ENCODE measurements around the gene MYH15.
A peak's percentile ranks its signal among the peaks of the same experiment; 100 is the strongest.

Gene MYH15

GRCh38 chr3:108479224-108479623 lies 31.2 kb downstream of the MYH15 start:
- no peak for TF ChIP-seq CTCF (IDR thresholded peaks at IDR 0.05; ENCODE audit: low read depth, low read length, missing control alignments)
- no peak for DNase-seq (ENCODE audit: low read depth)
- H3K4me3 ChIP-seq (ENCODE audit: low read depth, low read length), result no peak overlapping the region

DNA sequence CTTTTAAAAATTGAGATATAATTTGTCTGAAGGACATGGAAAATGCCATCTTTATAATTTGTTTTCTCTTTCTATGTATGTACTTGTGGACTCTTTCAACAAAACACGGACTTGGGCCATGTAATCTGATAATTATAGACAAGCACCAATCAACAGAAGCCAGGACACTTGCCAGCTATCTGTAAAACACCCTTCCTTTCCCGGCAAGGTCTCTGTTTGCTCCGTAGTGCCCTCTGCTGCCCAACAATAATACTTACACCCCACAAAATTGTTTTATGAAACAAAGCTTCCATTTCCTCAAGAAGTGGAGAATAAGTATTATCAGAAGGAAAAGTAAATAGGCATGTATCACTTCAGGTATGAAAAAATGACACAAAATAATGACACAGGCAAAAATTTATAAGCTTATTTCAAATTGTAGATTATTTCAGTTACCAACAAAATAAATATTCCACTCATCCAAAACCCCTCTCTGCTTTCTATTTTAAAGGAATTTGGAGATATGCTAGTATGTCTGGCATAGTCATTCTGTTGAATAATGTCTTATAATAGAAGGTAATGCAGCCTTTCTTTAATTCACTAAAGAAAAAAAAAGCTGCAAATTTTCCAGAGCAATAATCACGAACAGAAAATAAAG lies 32.8 kb downstream of the MYH15 start:
- no peak overlapping the region for H3K4me3 ChIP-seq (ENCODE audit: low read depth, low read length)
- peak; percentile 67 for TF ChIP-seq CTCF (IDR thresholded peaks at IDR 0.05; ENCODE audit: low read depth, low read length, missing control alignments)
- peak; percentile 40 for DNase-seq (ENCODE audit: low read depth)

GRCh38 chr3:108475220-108475782 lies 35.1 kb downstream of the MYH15 start:
- DNase-seq (ENCODE audit: low read depth), result no peak
- no peak overlapping the region for H3K4me3 ChIP-seq (ENCODE audit: low read depth, low read length)
- TF ChIP-seq CTCF (IDR thresholded peaks at IDR 0.05; ENCODE audit: low read depth, low read length, missing control alignments), result no peak

DNA sequence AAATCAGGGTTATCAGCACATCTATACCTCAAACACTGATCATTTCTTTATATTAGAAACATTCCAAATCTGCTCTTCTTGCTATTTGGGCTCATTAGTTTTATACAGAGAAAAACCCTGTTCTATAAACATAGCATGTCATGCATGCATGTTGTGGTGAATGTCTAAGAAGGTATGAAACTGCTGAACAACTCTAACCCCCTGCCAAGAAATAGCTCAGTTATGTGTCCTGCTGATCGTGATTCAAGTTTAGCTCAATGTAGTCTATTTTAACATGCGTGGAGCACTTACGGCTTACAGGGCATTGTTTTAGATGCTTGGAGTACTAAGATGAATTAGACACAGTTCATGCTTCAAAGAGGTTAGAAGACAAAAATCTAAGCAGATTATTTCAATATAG lies 35.8 kb downstream of the MYH15 start:
- H3K4me3 ChIP-seq (ENCODE audit: low read depth, low read length), result no peak overlapping the region

GRCh38 chr3:108473711-108474110 lies 36.7 kb downstream of the MYH15 start:
- DNase-seq (ENCODE audit: low read depth), result no peak
- TF ChIP-seq CTCF (IDR thresholded peaks at IDR 0.05; ENCODE audit: low read depth, low read length, missing control alignments), result no peak
- no peak overlapping the region for H3K4me3 ChIP-seq (ENCODE audit: low read depth, low read length)

More for the DNA sequence above, 35.8 kb downstream of the MYH15 start:
- no peak for TF ChIP-seq CTCF (IDR thresholded peaks at IDR 0.05; ENCODE audit: low read depth, low read length, missing control alignments)
- no peak for DNase-seq (ENCODE audit: low read depth)

DNA sequence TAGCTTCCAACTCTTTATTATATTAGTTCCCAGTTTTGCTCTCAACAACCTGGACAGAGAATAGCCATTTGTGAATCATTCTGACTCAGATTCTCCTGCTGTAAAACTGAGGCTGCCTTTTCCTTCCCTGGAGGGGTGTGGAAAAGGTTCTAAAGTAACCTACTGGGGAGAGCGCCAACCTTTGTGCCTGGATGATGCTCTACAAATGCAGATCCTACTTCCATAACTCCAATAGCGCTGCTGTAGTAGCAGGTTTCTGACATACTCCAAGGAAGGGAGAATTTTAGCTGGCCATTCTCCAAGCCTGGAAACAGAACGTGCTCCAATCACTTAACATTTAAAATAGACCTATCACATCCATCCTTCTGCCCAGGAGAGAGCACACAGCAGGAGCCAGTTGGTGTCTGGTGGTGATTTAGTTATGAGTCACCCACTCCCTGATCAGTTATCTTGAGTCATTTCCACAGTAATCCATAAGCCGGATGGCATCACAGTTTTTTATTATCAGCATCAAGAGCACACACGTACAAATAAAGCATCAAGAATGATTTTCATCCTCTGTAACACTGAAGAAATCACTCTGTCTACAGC lies 38.3 kb downstream of the MYH15 start:
- no peak for TF ChIP-seq CTCF (IDR thresholded peaks at IDR 0.05; ENCODE audit: low read depth, low read length, missing control alignments)
- H3K4me3 ChIP-seq (ENCODE audit: low read depth, low read length), result no peak overlapping the region
- no peak for DNase-seq (ENCODE audit: low read depth)

All from GM12864 (cell line).